OCI-LY7 (cell line): ENCODE measurements around the gene TFAP2B.

Experiments used
- CTCF ChIP-seq: fragments of 200-600 bp; sonication (generic); conservative IDR thresholded peaks from 2 replicates; pipeline ENCODE4 v1.5.1; 2014; ENCODE audit warnings: mild to moderate bottlenecking, antibody characterized with exemption, low read length, moderate library complexity, mixed read lengths
- EZH2phosphoT487 ChIP-seq: fragments of 200-600 bp; sonication (generic); IDR thresholded peaks from 2 replicates; pipeline ENCODE4 v1.6.1; 2018; ENCODE audit warnings: low read depth, borderline replicate concordance, mild to moderate bottlenecking, mixed run types, antibody characterized with exemption, low read length, moderate library complexity, mixed read lengths

DNA sequence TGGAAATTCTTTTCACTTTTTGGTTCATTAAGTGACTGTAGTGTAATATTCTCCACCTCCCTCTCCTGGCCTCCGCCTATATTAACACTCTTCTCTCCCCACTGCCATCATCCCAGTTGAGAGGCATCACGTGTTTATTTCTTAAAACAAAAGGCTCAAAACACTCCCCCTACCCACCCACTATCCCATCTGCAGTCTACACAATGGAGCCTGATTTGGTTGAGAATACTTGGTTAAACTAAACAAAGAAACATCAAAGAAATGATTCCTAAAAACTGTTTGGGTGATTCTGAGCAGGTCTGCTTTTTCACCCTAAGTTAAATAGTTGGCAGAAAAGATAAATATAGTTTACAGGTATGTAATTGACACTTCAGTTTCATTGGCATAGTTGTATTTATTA is 5.9 kb downstream of the TFAP2B start:
- TF ChIP-seq CTCF (no peak), EZH2phosphoT487 (no peak)
